ENCODE data around the gene GPR146. TPM values are rescaled to one million over a fixed set of nuclear protein-coding genes. Genes with fewer than 3 reads are reported as not detected.
"Not testable (repeated sequence)": the region's sequence is repeated elsewhere in the genome, so short reads cannot be mapped to it uniquely, and the experiment has no call there.

Gene GPR146
- total RNA-seq, 1 experiment from 2014 or later = 9.2 TPM

- Histone ChIP-seq H3K4me2 (ENCODE audit: low read depth, low read length, poor library complexity, severe bottlenecking) (peak overlapping the region; percentile 72), H3K9ac (ENCODE audit: low read length) (peak overlapping the region; percentile 80), H3K9me2 (replicated peaks; ENCODE audit: insufficient read depth, low read length) (no peaks in the 10 kb centered on the region), H3K9me3 (ENCODE audit: low read length) (no peaks in the 10 kb centered on the region), H3K27me3 (ENCODE audit: low read length) (no peaks in the 10 kb centered on the region), H4K20me1 (ENCODE audit: insufficient read depth, low read depth, low read length) (no peaks in the 10 kb centered on the region), H3K4me1 (ENCODE audit: low read length) (peaks cover 67% of the 10 kb centered on the region), H3K79me2 (ENCODE audit: low read length) (no peaks in the 10 kb centered on the region), H2AFZ (ENCODE audit: low read length) (no peak overlapping the region), H3K27ac (ENCODE audit: low read length) (peak overlapping the region; percentile 99), H3K4me3 (ENCODE audit: low read length) (peak overlapping the region; percentile 59), H3K36me3 (ENCODE audit: insufficient read depth, low read length) (peaks cover 7% of the 10 kb centered on the region; the same call in 1 of the 2 replicates)
- peak; percentile 92 for DNase-seq
These were observed 44.1 kb upstream of the GPR146 start for GRCh38 chr7:999941-1000935.

- peak overlapping the region; percentile 99 for H3K27ac ChIP-seq (ENCODE audit: low read length)
- H3K36me3 ChIP-seq (ENCODE audit: insufficient read depth, low read length); H3K9me3 ChIP-seq (ENCODE audit: low read length); H4K20me1 ChIP-seq (ENCODE audit: insufficient read depth, low read depth, low read length); H2AFZ ChIP-seq (ENCODE audit: low read length); H3K9me2 ChIP-seq (replicated peaks; ENCODE audit: insufficient read depth, low read length); H3K79me2 ChIP-seq (ENCODE audit: low read length); H3K27me3 ChIP-seq (ENCODE audit: low read length): not testable (repeated sequence)
- H3K4me2 ChIP-seq (ENCODE audit: low read depth, low read length, poor library complexity, severe bottlenecking) = peak overlapping the region; percentile 72
- peak; percentile 89 for DNase-seq
- H3K9ac ChIP-seq (ENCODE audit: low read length) = peak overlapping the region; percentile 80
- H3K4me1 ChIP-seq (ENCODE audit: low read length) = peaks cover 58% of the 10 kb centered on the region
- peak overlapping the region; percentile 59 for H3K4me3 ChIP-seq (ENCODE audit: low read length)
These were observed 43.1 kb upstream of the GPR146 start for GRCh38 chr7:1001069-1001770.

- peak overlapping the region; percentile 72 for H3K4me2 ChIP-seq (ENCODE audit: low read depth, low read length, poor library complexity, severe bottlenecking)
- H3K9me2 ChIP-seq (replicated peaks; ENCODE audit: insufficient read depth, low read length); H3K36me3 ChIP-seq (ENCODE audit: insufficient read depth, low read length); H3K9me3 ChIP-seq (ENCODE audit: low read length); H3K79me2 ChIP-seq (ENCODE audit: low read length); H2AFZ ChIP-seq (ENCODE audit: low read length); H4K20me1 ChIP-seq (ENCODE audit: insufficient read depth, low read depth, low read length); H3K27me3 ChIP-seq (ENCODE audit: low read length); DNase-seq: not testable (repeated sequence)
- H3K4me3 ChIP-seq (ENCODE audit: low read length) = peak overlapping the region; percentile 59; the same call in 1 of the 2 replicates
- peak overlapping the region; percentile 99; the same call in 1 of the 2 replicates for H3K27ac ChIP-seq (ENCODE audit: low read length)
- H3K4me1 ChIP-seq (ENCODE audit: low read length) = peaks cover 50% of the 10 kb centered on the region
- H3K9ac ChIP-seq (ENCODE audit: low read length) = peak overlapping the region; percentile 80
These were observed 42.3 kb upstream of the GPR146 start for GRCh38 chr7:1002026-1002425.

GRCh38 chr7:1002445-1002844 lies 41.9 kb upstream of the GPR146 start:
- peak overlapping the region; percentile 59; the same call in 1 of the 2 replicates for H3K4me3 ChIP-seq (ENCODE audit: low read length)
- not testable (repeated sequence) for DNase-seq; H3K9me3 ChIP-seq (ENCODE audit: low read length); H4K20me1 ChIP-seq (ENCODE audit: insufficient read depth, low read depth, low read length); H3K27me3 ChIP-seq (ENCODE audit: low read length); H2AFZ ChIP-seq (ENCODE audit: low read length); H3K9me2 ChIP-seq (replicated peaks; ENCODE audit: insufficient read depth, low read length); H3K79me2 ChIP-seq (ENCODE audit: low read length); H3K36me3 ChIP-seq (ENCODE audit: insufficient read depth, low read length)
- H3K27ac ChIP-seq (ENCODE audit: low read length) = peak overlapping the region; percentile 99; the same call in 1 of the 2 replicates
- peak overlapping the region; percentile 80 for H3K9ac ChIP-seq (ENCODE audit: low read length)
- H3K4me2 ChIP-seq (ENCODE audit: low read depth, low read length, poor library complexity, severe bottlenecking) = peak overlapping the region; percentile 72
- peaks cover 50% of the 10 kb centered on the region for H3K4me1 ChIP-seq (ENCODE audit: low read length)

- Histone ChIP-seq H3K4me1 (ENCODE audit: low read length) (peaks cover 42% of the 10 kb centered on the region), H3K27ac (ENCODE audit: low read length) (peak overlapping the region; percentile 77), H3K4me2 (ENCODE audit: low read depth, low read length, poor library complexity, severe bottlenecking) (peak overlapping the region; percentile 58), H3K9me3 (ENCODE audit: low read length) (no peaks in the 10 kb centered on the region), H4K20me1 (ENCODE audit: insufficient read depth, low read depth, low read length) (peaks cover 9% of the 10 kb centered on the region), H2AFZ (ENCODE audit: low read length) (no peak overlapping the region), H3K27me3 (ENCODE audit: low read length) (no peaks in the 10 kb centered on the region), H3K36me3 (ENCODE audit: insufficient read depth, low read length) (peaks cover 9% of the 10 kb centered on the region; the same call in 1 of the 2 replicates), H3K9ac (ENCODE audit: low read length) (peak overlapping the region; percentile 60), H3K4me3 (ENCODE audit: low read length) (peak overlapping the region; percentile 55; the same call in 1 of the 2 replicates), H3K9me2 (replicated peaks; ENCODE audit: insufficient read depth, low read length) (no peaks in the 10 kb centered on the region), H3K79me2 (ENCODE audit: low read length) (no peaks in the 10 kb centered on the region)
- peak; percentile 83 for DNase-seq
These were observed 40.1 kb upstream of the GPR146 start for GRCh38 chr7:1004018-1004852.

GRCh38 chr7:1005303-1005702 lies 39.0 kb upstream of the GPR146 start:
- H3K9ac ChIP-seq (ENCODE audit: low read length) = no peak overlapping the region
- no peak overlapping the region for H3K4me3 ChIP-seq (ENCODE audit: low read length)
- H3K79me2 ChIP-seq (ENCODE audit: low read length) = no peaks in the 10 kb centered on the region

GRCh38 chr7:1007901-1008300 lies 36.4 kb upstream of the GPR146 start:
- Histone ChIP-seq H3K9me2 (replicated peaks; ENCODE audit: insufficient read depth, low read length) (no peaks in the 10 kb centered on the region), H4K20me1 (ENCODE audit: insufficient read depth, low read depth, low read length) (peaks cover 33% of the 10 kb centered on the region), H2AFZ (ENCODE audit: low read length) (no peak overlapping the region)

More at GRCh38 chr7:1005303-1005702, 39.0 kb upstream of the GPR146 start:
- no peak for DNase-seq
- H3K27ac ChIP-seq (ENCODE audit: low read length) = peak overlapping the region; percentile 77; the same call in 1 of the 2 replicates
- H4K20me1 ChIP-seq (ENCODE audit: insufficient read depth, low read depth, low read length) = peaks cover 20% of the 10 kb centered on the region
- H3K27me3 ChIP-seq (ENCODE audit: low read length) = no peaks in the 10 kb centered on the region
- no peaks in the 10 kb centered on the region for H3K9me3 ChIP-seq (ENCODE audit: low read length)
- no peak overlapping the region for H3K4me2 ChIP-seq (ENCODE audit: low read depth, low read length, poor library complexity, severe bottlenecking)
- H3K4me1 ChIP-seq (ENCODE audit: low read length) = peaks cover 31% of the 10 kb centered on the region
- H2AFZ ChIP-seq (ENCODE audit: low read length) = no peak overlapping the region
- H3K36me3 ChIP-seq (ENCODE audit: insufficient read depth, low read length) = peaks cover 9% of the 10 kb centered on the region; the same call in 1 of the 2 replicates
- no peaks in the 10 kb centered on the region for H3K9me2 ChIP-seq (replicated peaks; ENCODE audit: insufficient read depth, low read length)

More at GRCh38 chr7:1007901-1008300, 36.4 kb upstream of the GPR146 start:
- H3K4me1 ChIP-seq (ENCODE audit: low read length) = peaks cover 16% of the 10 kb centered on the region
- no peaks in the 10 kb centered on the region for H3K27me3 ChIP-seq (ENCODE audit: low read length)
- H3K9ac ChIP-seq (ENCODE audit: low read length) = no peak overlapping the region
- H3K4me3 ChIP-seq (ENCODE audit: low read length) = no peak overlapping the region
- H3K27ac ChIP-seq (ENCODE audit: low read length) = no peak overlapping the region
- no peak for DNase-seq
- no peaks in the 10 kb centered on the region for H3K9me3 ChIP-seq (ENCODE audit: low read length)
- H3K36me3 ChIP-seq (ENCODE audit: insufficient read depth, low read length) = peaks cover 9% of the 10 kb centered on the region; the same call in 1 of the 2 replicates
- no peaks in the 10 kb centered on the region for H3K79me2 ChIP-seq (ENCODE audit: low read length)
- H3K4me2 ChIP-seq (ENCODE audit: low read depth, low read length, poor library complexity, severe bottlenecking) = no peak overlapping the region
